NB4 (cell line): ENCODE measurements around the gene SAMMSON.

ENCODE experiments used
- CTCF ChIP-seq: IDR thresholded peaks from one replicate; pipeline ENCODE4 v1.5.1; 2012; ENCODE audit warnings: low read depth, low read length
- POLR2A ChIP-seq: IDR thresholded peaks from 2 replicates; pipeline ENCODE4 v1.6.1; 2011; ENCODE audit warnings: mild to moderate bottlenecking; ENCODE audit not compliant: insufficient read length; ENCODE audit errors: extremely low read depth

GRCh38 chr3:70078778-70079177, 79.2 kb downstream of the SAMMSON start:
- TF ChIP-seq CTCF (no peak), POLR2A (no peak)
